ENCODE measurements around the gene PGLYRP3.

DNA sequence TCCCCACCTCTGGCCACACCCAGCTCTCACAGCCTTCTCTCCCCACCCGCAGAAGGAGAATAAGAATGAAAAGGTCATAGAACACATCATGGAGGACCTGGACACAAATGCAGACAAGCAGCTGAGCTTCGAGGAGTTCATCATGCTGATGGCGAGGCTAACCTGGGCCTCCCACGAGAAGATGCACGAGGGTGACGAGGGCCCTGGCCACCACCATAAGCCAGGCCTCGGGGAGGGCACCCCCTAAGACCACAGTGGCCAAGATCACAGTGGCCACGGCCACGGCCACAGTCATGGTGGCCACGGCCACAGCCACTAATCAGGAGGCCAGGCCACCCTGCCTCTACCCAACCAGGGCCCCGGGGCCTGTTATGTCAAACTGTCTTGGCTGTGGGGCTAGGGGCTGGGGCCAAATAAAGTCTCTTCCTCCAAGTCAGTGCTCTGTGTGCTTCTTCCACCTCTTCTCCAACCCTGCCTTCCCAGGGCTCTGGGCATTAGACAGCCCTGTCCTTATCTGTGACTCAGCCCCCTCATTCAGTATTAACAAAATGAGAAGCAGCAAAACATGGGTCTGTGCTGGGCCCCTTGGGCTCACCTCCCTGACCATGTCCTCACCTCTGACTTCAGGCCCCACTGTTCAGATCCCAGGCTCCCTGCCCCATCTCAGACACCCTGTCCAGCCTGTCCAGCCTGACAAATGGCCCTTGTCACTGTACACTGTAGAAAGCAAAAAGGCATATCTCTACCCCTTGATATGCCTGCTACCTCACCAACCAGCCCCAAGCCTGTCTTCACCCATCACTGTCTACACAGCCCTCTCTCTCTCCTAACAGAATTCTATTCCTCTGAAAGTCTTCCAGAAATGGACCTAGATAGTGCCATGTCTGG, 48.1 kb upstream of the PGLYRP3 start:
- TF ChIP-seq, protein P1, sequence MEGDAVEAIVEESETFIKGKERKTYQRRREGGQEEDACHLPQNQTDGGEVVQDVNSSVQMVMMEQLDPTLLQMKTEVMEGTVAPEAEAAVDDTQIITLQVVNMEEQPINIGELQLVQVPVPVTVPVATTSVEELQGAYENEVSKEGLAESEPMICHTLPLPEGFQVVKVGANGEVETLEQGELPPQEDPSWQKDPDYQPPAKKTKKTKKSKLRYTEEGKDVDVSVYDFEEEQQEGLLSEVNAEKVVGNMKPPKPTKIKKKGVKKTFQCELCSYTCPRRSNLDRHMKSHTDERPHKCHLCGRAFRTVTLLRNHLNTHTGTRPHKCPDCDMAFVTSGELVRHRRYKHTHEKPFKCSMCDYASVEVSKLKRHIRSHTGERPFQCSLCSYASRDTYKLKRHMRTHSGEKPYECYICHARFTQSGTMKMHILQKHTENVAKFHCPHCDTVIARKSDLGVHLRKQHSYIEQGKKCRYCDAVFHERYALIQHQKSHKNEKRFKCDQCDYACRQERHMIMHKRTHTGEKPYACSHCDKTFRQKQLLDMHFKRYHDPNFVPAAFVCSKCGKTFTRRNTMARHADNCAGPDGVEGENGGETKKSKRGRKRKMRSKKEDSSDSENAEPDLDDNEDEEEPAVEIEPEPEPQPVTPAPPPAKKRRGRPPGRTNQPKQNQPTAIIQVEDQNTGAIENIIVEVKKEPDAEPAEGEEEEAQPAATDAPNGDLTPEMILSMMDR (IDR thresholded peaks at IDR 0.05; ENCODE audit: extremely low read depth in 1 of 2, insufficient read depth in 1 of 2, low read depth in 1 of 2, low read length in 2 of 2): no peak
- TF ChIP-seq POLR2AphosphoS5 (IDR thresholded peaks at IDR 0.05; ENCODE audit: insufficient read depth, low read depth, low read length): no peak
- TF ChIP-seq POLR2A (IDR thresholded peaks at IDR 0.05; ENCODE audit: low read depth, low read length): no peak
